Stimulated activated CD8-positive, alpha-beta memory T cell treated with anti-CD3 and anti-CD28 coated beads, Interleukin-15, amount 100 ng/mL, for 48 hours (primary cell): Measurements from ENCODE around the gene DNAAF3.

Experiments
- DNase-seq, 2 donors: peaks; one replicate each; pipeline ENCODE4 v3.0.0-alpha.2; 2020; ENCODE audit warnings: low read depth in 2 of 2

The DNAAF3 gene

DNA sequence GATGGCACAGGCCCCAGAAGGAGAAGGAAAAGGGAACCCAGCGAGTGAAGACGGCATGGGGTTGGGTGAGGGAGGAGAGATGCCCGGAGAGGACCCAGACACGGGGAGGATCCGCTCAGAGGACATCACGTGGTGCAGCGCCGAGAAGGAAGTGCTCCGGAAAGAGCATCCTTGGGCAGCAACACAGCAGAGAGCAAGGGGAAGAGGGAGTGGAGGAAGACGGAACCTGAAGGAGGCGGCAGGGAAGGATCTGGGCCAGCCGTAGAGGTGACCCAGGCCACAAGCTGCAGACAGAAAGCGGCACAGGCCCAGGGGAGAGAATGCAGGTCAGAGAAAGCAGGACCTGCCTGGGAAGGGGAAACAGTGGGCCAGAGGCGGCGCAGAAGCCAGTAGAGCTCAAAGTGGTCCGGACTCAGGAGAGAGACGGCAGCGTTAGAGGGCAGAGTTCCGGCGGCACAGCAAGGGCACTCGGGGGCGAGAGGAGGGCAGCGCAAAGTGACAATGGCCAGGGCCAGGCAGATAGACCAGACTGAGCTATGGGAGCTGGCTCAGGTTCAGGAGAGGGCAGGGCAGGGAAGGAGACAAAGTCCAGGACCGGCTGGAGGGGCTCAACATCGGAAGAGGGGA is 50.1 kb downstream of the DNAAF3 start:
- peak in 1 of 2 donors; percentile 39 for DNase-seq

GRCh38 chr19:55115446-55116065 is 50.9 kb downstream of the DNAAF3 start:
- DNase-seq = no peak

DNA sequence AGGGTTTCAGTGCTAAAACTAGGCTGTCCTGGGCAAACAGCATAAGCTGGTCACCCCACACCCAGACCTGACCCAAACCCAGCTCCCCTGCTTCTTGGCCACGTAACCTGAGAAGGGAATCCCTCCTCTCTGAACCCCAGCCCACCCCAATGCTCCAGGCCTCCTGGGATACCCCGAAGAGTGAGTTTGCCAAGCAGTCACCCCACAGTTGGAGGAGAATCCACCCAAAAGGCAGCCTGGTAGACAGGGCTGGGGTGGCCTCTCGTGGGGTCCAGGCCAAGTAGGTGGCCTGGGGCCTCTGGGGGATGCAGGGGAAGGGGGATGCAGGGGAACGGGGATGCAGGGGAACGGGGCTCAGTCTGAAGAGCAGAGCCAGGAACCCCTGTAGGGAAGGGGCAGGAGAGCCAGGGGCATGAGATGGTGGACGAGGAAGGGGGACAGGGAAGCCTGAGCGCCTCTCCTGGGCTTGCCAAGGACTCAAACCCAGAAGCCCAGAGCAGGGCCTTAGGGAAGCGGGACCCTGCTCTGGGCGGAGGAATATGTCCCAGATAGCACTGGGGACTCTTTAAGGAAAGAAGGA is 51.8 kb downstream of the DNAAF3 start:
- DNase-seq = no peak

DNA sequence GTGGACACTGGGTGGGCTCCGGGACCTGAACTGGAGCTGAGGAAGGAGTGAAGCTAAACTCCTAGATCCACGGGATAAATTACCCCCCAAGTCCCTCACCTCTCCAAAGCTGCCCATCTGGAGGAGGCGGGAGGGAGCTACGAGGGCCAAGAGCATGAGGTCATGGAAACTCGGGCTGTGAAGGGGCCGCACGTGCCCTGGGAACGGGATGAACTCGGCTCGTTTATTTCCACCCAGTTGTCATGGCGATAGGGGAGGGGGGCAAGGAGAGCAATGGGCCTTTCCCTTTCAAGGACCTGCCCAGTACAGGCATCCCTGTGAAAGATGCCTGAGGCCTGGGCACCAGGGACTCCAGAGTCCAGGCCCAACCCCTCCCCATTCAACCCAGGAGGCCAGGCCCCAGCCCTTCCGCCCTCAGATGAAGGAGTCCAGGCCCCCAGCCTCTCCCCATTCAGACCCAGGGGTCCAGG is 52.8 kb downstream of the DNAAF3 start:
- DNase-seq = no peak

GRCh38 chr19:55112777-55113569 is 53.4 kb downstream of the DNAAF3 start:
- DNase-seq = no peak

- DNase-seq = no peak
Observed at GRCh38 chr19:55112246-55112776, 54.1 kb downstream of the DNAAF3 start.

DNA sequence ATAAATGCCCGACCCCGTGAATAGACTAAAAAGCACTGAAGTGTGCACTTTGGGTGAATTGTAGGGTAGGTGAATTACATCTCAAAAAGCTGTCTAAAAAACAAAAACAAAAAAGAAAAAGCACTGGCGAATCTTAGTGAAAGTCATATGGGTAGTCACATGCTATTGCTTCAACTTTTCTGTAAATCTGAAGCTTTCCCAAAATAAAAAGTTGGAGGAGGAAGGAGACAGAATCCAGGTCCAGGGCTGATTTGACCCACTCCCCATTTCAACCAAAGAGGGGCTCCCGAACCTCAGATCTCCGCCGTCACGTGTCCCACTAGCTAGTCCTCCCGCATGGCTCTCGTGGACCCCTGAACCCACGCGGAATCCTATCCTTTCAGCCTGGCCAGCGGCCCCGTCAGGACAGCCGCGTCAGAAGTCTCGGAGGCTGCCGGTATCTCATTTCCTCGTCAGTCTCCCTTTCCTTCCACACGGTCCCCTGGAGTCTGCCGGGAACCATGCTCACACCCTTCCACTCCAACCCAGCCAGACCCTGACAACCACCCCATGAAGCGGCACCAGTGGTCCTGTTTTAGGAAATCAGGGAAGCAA is 55.1 kb downstream of the DNAAF3 start:
- no peak for DNase-seq

DNA sequence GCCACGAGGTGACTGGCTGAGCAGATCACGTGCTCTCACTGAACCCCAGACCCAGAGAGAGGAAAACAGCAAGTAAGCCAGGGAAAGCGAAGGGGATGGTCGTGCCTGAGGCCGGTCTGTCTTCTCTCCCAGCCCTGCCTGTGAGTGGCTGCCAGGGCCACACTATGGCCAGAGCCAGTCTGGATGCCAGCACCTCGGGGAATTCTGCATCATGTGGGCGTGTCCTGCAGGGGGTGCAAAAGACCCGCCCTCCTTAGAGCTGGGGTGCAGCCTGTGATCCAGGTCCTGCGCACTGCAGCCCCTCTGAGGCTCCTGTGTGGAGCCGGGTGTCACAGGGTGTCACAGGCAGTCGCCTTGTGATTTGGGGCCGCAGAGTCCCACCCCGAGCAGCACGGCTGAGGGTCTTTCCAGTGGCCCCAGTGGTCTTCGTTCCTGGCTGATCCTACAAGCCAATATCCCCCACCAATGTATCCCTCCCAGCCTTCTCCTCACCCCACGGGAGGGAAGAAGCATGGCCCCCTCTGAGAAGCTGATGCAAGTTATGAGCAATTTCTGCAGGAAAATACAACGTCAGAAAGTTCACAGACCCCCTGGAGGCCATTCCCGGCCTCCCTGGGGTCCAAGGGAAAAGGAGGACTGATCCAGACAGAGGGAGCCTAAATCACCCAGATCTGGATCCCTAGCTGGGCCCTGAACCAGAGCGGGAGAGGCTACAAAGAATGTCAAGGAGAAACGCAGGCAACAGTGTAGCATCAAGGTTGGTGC is 56.7 kb downstream of the DNAAF3 start:
- DNase-seq = no peak
